ENCODE results near the gene KIF26B.

The KIF26B gene

GRCh38 chr1:245462161-245462560 is 307.4 kb downstream of the KIF26B start:
- no peaks in the 10 kb centered on the region for H3K9me2 ChIP-seq (replicated peaks; ENCODE audit: insufficient read depth, low read length)
- no peaks in the 10 kb centered on the region for H3K79me2 ChIP-seq (ENCODE audit: insufficient read depth, low read length)
- no peak for TF ChIP-seq CTCF (IDR thresholded peaks at IDR 0.05; ENCODE audit: insufficient read depth, low read length, poor library complexity, severe bottlenecking)
- TF ChIP-seq EZH2phosphoT487 (conservative IDR thresholded peaks at IDR 0.05; ENCODE audit: low read length): no peak
- H3F3A ChIP-seq (ENCODE audit: insufficient read depth): no peaks in the 10 kb centered on the region
- H2AFZ ChIP-seq (ENCODE audit: low read depth, low read length, severe bottlenecking): no peak overlapping the region
- H3K27ac ChIP-seq (ENCODE audit: low read depth, low read length): no peak overlapping the region
- no peaks in the 10 kb centered on the region for H3K27me3 ChIP-seq (ENCODE audit: low read length)
- H3K4me2 ChIP-seq (ENCODE audit: low read depth, low read length, poor library complexity, severe bottlenecking): no peak overlapping the region
- no peaks in the 10 kb centered on the region for H3K36me3 ChIP-seq (ENCODE audit: low read length)
- no peak overlapping the region for H3K4me3 ChIP-seq (ENCODE audit: insufficient read depth, low read length, poor library complexity, severe bottlenecking)
- H4K20me1 ChIP-seq (ENCODE audit: low read depth, low read length): no peaks in the 10 kb centered on the region
- H3K9ac ChIP-seq (ENCODE audit: low read length): no peak overlapping the region
- H3K9me3 ChIP-seq (ENCODE audit: insufficient read depth, low read length): no peaks in the 10 kb centered on the region

- no peaks in the 10 kb centered on the region for H3K36me3 ChIP-seq (ENCODE audit: low read length)
- no peak for TF ChIP-seq EZH2phosphoT487 (conservative IDR thresholded peaks at IDR 0.05; ENCODE audit: low read length)
- no peak for TF ChIP-seq CTCF (IDR thresholded peaks at IDR 0.05; ENCODE audit: insufficient read depth, low read length, poor library complexity, severe bottlenecking)
- no peaks in the 10 kb centered on the region for H3K9me2 ChIP-seq (replicated peaks; ENCODE audit: insufficient read depth, low read length)
- no peak overlapping the region for H2AFZ ChIP-seq (ENCODE audit: low read depth, low read length, severe bottlenecking)
- H3K4me2 ChIP-seq (ENCODE audit: low read depth, low read length, poor library complexity, severe bottlenecking): no peak overlapping the region
- no peak overlapping the region for H3K4me3 ChIP-seq (ENCODE audit: insufficient read depth, low read length, poor library complexity, severe bottlenecking)
- no peaks in the 10 kb centered on the region for H4K20me1 ChIP-seq (ENCODE audit: low read depth, low read length)
- no peak overlapping the region for H3K9ac ChIP-seq (ENCODE audit: low read length)
- no peaks in the 10 kb centered on the region for H3K9me3 ChIP-seq (ENCODE audit: insufficient read depth, low read length)
- H3K79me2 ChIP-seq (ENCODE audit: insufficient read depth, low read length): no peaks in the 10 kb centered on the region
- no peaks in the 10 kb centered on the region for H3F3A ChIP-seq (ENCODE audit: insufficient read depth)
- H3K27me3 ChIP-seq (ENCODE audit: low read length): no peaks in the 10 kb centered on the region
- no peak overlapping the region for H3K27ac ChIP-seq (ENCODE audit: low read depth, low read length)
Measured at GRCh38 chr1:245463392-245464165, 308.8 kb downstream of the KIF26B start.

- Histone ChIP-seq H4K20me1 (ENCODE audit: low read depth, low read length) (no peaks in the 10 kb centered on the region), H3K27ac (ENCODE audit: low read depth, low read length) (no peak overlapping the region), H3K4me2 (ENCODE audit: low read depth, low read length, poor library complexity, severe bottlenecking) (no peak overlapping the region), H3K9ac (ENCODE audit: low read length) (no peak overlapping the region), H3K4me3 (ENCODE audit: insufficient read depth, low read length, poor library complexity, severe bottlenecking) (no peak overlapping the region), H3K36me3 (ENCODE audit: low read length) (no peaks in the 10 kb centered on the region), H2AFZ (ENCODE audit: low read depth, low read length, severe bottlenecking) (no peak overlapping the region), H3K9me3 (ENCODE audit: insufficient read depth, low read length) (no peaks in the 10 kb centered on the region), H3K27me3 (ENCODE audit: low read length) (no peaks in the 10 kb centered on the region), H3K79me2 (ENCODE audit: insufficient read depth, low read length) (no peaks in the 10 kb centered on the region), H3F3A (ENCODE audit: insufficient read depth) (no peaks in the 10 kb centered on the region), H3K9me2 (replicated peaks; ENCODE audit: insufficient read depth, low read length) (no peaks in the 10 kb centered on the region)
- no peak for TF ChIP-seq EZH2phosphoT487 (conservative IDR thresholded peaks at IDR 0.05; ENCODE audit: low read length)
- TF ChIP-seq CTCF (IDR thresholded peaks at IDR 0.05; ENCODE audit: insufficient read depth, low read length, poor library complexity, severe bottlenecking): no peak
Measured at GRCh38 chr1:245464290-245464689, 309.5 kb downstream of the KIF26B start.

All from SU-DHL-6 (cell line).